Occipital lobe (tissue), 2 donors: ENCODE measurements around the gene CYBA. TPM values are rescaled to one million over a fixed set of nuclear protein-coding genes. Genes with fewer than 3 reads are reported as not detected.

Experiments
- DNase-seq: peaks from one replicate; lab custom pipeline; 2025; lab: John Stamatoyannopoulos, UW
- total RNA-seq: library from RNA; depleted of rRNA; stranded (reverse); fragments of >200 nt; gene quantifications from one replicate; pipeline ENCODE4 v1.2.3, GENCODE V29; 2014

The CYBA gene
- 17.8 TPM for total RNA-seq

DNA sequence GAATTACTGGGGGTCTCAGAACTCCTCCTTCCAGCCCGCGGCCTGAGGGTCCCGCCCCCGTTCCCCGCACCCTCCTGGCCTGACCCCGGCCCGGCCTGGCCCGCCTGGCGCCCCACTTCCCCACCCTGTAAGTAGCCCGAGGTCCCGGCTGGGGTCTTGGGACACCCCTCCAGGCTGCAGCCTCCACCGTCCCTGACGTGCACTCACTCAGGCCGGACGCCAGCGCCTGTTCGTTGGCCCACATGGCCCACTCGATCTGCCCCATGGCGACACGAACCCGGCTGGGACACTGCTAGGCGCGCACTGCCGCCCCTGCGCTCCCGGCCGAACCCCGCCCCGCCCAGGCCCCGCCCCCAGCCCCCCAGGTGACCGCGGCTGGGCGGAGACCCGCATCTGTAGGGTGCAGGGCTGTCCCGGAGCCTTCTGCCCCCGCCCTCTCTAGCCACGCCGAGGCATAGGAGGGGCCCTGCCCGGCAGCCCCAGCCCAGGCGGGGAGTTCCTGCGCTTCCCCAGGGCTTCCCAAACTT lies at the start of gene CYBA:
Gene CYBA, minus strand, starts transcription at position 305 of the 527 bp plus-strand sequence. Its CDS starts 40 bp downstream, at position 265.
- no peak for DNase-seq

- no peak for DNase-seq
These were observed 49.4 kb upstream of the CYBA start for GRCh38 chr16:88700322-88700635.

DNA sequence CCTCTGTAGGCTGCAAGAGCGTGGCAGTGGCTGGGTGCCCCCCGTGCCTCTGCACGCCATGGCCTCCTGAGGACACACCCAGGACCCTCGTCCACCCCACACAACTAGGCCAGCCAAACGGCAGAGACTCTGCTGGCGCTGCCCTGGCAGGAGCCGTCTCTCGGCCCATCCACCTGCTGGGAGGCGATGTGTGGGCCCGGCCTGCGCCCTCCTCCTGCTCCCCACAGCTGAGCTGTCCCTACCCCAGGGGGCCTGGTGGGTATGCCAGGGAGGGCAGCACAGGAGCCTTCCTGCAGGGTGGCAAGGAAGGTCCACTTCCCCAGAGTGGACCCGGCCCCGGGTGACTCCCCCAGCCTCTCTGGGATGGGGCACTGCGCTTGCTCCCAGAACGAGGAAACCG lies 48.3 kb upstream of the CYBA start:
- DNase-seq = no peak

GRCh38 chr16:88698646-88699045 lies 47.8 kb upstream of the CYBA start:
- no peak for DNase-seq

DNA sequence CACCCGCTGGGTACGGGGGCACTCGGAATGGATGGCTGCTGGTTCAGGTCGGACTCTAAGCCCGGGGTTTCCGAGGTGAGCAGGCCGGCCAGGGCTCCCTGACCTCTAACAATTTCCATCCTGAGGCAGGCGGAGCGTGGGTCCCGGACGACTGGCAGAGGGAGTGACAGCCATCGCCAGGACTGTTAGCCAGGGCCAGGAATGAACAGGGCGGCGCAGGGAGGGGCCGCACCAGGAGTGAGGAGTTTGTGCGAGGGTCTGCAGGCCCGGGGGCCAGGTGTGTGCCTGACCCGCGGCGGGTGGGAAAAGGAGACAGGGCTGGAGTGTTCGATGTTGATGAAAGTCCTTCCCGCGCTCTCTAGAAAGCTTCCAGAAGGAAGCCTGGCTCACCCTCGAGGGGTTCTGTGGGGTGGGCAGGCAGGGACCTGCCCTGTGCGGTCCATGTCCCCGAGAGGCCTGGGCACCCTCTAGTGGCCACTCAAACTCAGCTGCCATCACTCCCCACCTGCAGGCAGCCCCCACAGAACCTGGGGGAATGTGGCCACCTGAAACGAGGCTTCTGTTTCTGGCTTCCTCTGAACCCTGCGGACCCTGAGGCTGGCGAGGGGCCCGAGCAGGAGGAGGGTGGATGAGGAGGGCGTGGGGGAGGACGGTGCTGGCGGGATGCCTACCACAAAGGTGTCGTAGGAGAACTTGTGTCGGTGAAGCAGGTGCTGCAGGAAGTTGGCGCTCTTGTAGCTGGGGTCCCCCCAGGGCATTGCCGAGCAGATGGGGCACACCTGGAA lies 47.2 kb upstream of the CYBA start:
- DNase-seq = no peak

GRCh38 chr16:88697116-88697830 lies 46.4 kb upstream of the CYBA start:
- no peak for DNase-seq

DNA sequence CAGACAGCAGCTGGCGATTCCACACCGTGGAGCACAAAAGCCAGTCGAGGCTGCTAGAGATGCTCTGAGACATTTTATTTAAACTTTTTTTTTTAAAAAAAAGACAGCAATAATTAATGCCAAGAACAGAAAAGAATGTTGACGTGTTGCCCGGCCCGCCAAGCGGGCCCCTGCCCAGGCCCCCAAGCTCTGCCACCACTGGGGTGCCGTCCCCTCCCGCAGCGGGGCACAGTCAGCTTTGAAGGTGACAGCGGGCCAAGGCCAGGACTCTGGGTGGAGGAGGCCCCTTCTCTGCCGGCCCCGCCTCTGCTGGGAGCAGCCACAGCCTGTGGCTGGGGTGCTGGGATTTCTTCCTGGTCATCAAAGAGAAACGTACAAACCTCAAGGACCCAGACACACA lies 45.6 kb upstream of the CYBA start:
- DNase-seq = no peak

GRCh38 chr16:88695753-88696152 lies 44.9 kb upstream of the CYBA start:
- DNase-seq = no peak

DNA sequence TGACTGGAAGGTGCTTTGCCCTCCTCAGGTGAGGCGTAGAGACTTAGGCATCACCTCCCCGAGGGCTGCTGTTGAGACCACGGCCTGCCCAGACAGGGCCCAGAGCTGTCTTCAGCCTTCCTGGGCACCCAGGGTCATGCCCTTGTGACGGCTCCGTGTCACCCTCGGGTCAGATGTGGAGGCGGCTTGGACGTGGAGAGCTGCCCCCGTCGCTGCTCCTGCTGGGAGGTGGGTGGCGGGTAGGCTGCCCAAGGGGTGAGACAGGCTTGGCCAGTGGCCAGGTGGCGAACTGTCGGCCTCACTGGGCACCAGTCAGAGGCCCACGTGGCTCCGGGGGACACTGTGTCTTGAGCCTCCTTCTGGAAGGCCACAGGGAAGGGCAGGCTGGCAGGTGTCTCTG lies 44.4 kb upstream of the CYBA start:
- DNase-seq = no peak

GRCh38 chr16:88694221-88695087 lies 43.6 kb upstream of the CYBA start:
- no peak for DNase-seq

DNA sequence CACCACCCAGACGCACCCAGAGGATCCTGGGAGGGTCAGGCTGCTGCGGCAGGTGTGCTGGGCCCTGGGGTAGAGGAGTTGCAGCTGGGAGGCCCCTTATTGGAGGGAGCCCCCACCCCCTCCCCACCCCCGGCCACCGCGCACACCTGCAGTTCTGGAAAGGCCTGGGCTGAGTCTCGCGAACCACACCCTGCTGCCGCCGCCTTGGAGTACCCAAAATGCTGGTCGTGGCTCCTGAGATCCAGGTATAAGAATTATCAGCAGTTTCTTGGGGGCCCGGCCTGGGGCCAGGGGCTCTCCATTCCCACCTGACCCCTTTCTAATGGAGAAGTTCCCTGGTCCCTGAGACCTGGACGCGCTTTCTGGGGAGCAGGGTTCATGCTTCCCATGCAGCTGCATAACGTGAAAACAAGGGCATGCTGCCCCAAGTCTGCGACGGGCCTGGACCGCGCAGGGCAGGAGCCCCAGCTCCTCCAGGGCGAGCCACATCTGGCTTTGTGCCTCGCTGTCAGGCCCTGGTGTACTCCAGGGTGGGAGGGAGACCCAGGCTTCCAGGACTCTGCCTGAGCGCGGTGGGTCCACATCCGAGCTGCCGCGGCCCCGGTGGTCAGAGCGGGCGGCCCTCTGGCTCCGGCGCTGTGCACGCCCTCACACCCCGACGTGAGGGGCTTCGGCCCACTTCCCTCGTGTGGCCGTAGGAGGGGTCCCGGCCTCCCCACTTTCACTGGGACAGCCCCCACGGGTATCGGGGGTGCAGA lies 42.7 kb upstream of the CYBA start:
- DNase-seq = no peak

GRCh38 chr16:88692861-88693260 lies 42.0 kb upstream of the CYBA start:
- no peak for DNase-seq

- no peak for DNase-seq
These were observed 41.2 kb upstream of the CYBA start for GRCh38 chr16:88691924-88692560.

DNA sequence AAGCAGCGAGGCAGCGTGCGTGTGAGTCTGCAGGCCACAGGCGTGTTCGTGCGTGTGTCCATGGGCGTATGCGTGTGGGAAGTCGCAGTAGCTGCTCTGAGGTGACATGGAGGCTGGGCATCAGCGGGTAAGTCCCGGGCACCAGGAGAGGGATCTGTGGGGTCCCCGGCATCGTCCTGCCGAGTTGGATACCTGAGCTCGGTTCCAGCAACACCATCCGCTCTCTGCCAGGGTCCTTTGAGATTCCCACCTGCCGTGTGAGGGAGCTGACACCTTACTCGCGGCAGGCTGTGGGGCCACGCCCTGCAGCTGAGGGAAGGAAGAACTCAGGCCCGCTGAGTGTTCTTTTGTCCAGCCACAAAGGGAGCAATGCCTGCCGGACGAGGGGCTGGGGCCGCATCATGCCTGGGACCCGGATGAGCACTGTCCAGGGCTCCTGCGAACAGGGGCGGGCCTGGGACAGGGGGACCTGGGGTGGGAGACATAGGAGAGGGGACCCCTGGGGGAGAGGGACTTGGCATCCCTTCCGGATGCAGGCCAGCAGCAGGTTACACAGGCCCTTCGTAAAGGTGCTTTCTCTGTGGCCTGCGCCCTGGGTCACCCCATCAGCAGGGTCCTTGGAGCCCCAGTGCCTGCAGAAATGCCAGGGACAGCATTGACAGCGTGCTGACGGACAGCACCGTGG lies 40.4 kb upstream of the CYBA start:
- DNase-seq = no peak

GRCh38 chr16:88690341-88691128 lies 39.7 kb upstream of the CYBA start:
- no peak for DNase-seq

GRCh38 chr16:88688013-88688778 lies 37.3 kb upstream of the CYBA start:
- DNase-seq = peak; percentile 58

- no peak for DNase-seq
These were observed 36.8 kb upstream of the CYBA start for GRCh38 chr16:88687676-88688012.

GRCh38 chr16:88687254-88687576 lies 36.4 kb upstream of the CYBA start:
- no peak for DNase-seq
